Ishikawa (cell line): Measurements from ENCODE around the gene SLC12A7.

Experiments used
- CEBPB ChIP-seq: IDR thresholded peaks from 2 replicates; pipeline ENCODE4 v1.6.1; 2012
- CREB1 ChIP-seq: IDR thresholded peaks from 2 replicates; pipeline ENCODE4 v1.6.1; 2012; ENCODE audit warnings: low read depth
- EGR1 ChIP-seq: IDR thresholded peaks from 2 replicates; pipeline ENCODE4 v1.6.1; 2012
- EP300 ChIP-seq: IDR thresholded peaks from 2 replicates; pipeline ENCODE4 v1.6.1; 2012; ENCODE audit warnings: borderline replicate concordance
- FOXM1 ChIP-seq: IDR thresholded peaks from 2 replicates; pipeline ENCODE4 v1.6.1; 2012; ENCODE audit warnings: low read depth, borderline replicate concordance
- NFIC ChIP-seq: IDR thresholded peaks from 2 replicates; pipeline ENCODE4 v1.6.1; 2012
- RAD21 ChIP-seq: IDR thresholded peaks from 2 replicates; pipeline ENCODE4 v1.6.1; 2012; ENCODE audit warnings: low read depth
- TAF1 ChIP-seq: IDR thresholded peaks from 2 replicates; pipeline ENCODE4 v1.6.1; 2012; ENCODE audit warnings: low read depth, mild to moderate bottlenecking
- TCF12 ChIP-seq: IDR thresholded peaks from 2 replicates; pipeline ENCODE4 v1.6.1; 2012; ENCODE audit warnings: low read depth
- TEAD4 ChIP-seq: IDR thresholded peaks from 2 replicates; pipeline ENCODE4 v1.6.1; 2012
- YY1 ChIP-seq: IDR thresholded peaks from 2 replicates; pipeline ENCODE4 v1.6.1; 2012; ENCODE audit warnings: low read depth
- ZBTB7A ChIP-seq: IDR thresholded peaks from 2 replicates; pipeline ENCODE4 v1.6.1; 2012; ENCODE audit warnings: low read depth
- TF ChIP-seq, protein P1 (sequence below): IDR thresholded peaks from 2 replicates; pipeline ENCODE4 v1.6.1; 2012; ENCODE audit warnings: low read depth, mild to moderate bottlenecking
- TF ChIP-seq, protein P2 (sequence below): IDR thresholded peaks from 2 replicates; pipeline ENCODE4 v1.6.1; 2012
- TF ChIP-seq, protein P3 (sequence below): IDR thresholded peaks from 2 replicates; pipeline ENCODE4 v1.6.1; 2012

Gene SLC12A7

DNA sequence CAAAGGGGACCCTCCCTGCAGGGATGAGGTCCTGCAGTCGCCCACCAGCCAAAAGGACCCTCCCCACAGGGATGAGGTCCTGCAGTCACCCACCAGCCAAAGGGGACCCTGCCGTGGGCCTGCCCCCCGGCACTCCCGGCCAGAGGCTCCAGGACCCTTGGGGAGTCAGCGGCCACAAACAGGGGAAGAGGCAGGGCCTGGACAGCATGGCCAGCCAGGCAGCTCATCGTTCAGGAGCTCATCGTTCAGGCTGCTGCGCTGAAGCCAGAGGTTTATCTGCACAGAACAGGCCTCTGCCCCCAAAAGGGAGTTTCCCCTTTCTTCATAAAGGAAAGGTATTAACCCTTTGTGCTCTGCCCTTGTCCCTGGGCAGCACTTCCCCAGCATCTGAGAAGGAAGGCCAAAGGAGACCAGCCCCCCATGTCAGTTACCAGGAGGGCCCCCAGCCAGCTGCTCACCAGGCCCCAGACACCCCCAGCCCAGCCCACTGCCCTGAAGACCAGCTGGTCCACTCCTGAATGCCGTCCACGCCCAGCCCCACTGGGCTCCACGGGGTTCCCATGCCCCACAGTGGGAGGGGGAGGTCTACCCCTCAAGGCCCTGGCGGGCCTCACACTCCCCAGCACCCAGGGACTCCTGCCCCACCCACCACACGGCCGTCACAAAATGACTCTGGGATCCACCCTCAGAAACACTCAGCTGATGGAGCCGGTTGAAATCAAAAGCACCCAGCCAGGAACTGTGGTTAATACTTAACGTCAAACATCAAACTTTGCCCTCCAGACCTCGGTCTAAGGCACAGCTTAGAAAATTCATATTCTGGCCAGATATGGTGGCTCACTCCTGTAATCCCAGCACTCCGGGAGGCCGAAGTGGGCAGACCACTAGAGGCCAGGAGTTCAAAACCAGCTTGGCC is 6.3 kb downstream of the SLC12A7 start:
- TF ChIP-seq, protein P1, sequence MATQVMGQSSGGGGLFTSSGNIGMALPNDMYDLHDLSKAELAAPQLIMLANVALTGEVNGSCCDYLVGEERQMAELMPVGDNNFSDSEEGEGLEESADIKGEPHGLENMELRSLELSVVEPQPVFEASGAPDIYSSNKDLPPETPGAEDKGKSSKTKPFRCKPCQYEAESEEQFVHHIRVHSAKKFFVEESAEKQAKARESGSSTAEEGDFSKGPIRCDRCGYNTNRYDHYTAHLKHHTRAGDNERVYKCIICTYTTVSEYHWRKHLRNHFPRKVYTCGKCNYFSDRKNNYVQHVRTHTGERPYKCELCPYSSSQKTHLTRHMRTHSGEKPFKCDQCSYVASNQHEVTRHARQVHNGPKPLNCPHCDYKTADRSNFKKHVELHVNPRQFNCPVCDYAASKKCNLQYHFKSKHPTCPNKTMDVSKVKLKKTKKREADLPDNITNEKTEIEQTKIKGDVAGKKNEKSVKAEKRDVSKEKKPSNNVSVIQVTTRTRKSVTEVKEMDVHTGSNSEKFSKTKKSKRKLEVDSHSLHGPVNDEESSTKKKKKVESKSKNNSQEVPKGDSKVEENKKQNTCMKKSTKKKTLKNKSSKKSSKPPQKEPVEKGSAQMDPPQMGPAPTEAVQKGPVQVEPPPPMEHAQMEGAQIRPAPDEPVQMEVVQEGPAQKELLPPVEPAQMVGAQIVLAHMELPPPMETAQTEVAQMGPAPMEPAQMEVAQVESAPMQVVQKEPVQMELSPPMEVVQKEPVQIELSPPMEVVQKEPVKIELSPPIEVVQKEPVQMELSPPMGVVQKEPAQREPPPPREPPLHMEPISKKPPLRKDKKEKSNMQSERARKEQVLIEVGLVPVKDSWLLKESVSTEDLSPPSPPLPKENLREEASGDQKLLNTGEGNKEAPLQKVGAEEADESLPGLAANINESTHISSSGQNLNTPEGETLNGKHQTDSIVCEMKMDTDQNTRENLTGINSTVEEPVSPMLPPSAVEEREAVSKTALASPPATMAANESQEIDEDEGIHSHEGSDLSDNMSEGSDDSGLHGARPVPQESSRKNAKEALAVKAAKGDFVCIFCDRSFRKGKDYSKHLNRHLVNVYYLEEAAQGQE, result no peak
- TF ChIP-seq YY1 (no peak), EGR1 (no peak), TCF12 (no peak), EP300 (no peak), RAD21 (no peak), CREB1 (no peak), TAF1 (no peak), TEAD4 (no peak), NFIC (no peak), FOXM1 (no peak), CEBPB (no peak), ZBTB7A (no peak)
- TF ChIP-seq, protein P2, sequence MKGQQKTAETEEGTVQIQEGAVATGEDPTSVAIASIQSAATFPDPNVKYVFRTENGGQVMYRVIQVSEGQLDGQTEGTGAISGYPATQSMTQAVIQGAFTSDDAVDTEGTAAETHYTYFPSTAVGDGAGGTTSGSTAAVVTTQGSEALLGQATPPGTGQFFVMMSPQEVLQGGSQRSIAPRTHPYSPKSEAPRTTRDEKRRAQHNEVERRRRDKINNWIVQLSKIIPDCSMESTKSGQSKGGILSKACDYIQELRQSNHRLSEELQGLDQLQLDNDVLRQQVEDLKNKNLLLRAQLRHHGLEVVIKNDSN, result no peak
- TF ChIP-seq, protein P3, sequence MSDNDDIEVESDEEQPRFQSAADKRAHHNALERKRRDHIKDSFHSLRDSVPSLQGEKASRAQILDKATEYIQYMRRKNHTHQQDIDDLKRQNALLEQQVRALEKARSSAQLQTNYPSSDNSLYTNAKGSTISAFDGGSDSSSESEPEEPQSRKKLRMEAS, result no peak

DNA sequence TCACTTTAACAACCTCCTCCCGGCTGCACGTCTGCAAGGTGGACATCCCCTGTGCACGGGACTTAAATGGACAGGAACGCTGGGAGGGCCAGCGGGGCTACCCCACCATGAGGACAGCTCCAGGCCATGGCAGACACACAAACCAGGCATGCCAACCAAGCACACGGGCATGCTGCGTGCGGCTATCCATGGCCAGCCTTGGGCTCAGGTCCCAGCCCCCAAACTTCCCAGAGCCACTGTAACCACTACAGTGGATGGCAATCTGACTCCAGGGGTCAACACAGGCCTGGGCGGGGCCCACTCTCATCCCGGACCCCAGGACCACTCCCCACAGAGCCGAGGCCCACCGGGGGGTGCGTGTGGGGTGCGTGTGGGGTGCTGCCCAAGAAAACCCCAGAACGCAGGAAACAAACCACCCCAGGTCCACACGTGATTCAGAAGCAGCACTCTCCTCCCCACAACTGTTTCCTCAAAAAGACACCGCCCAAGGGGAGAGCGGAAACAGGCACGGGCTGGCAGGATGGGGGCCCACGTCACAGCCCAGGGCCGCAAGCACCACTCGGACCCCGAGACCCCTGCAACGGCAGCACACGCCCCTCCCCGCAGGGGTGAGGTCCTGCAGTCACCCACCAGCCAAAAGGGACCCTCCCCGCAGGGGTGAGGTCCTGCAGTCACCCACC is 7.4 kb downstream of the SLC12A7 start:
- no peak for TF ChIP-seq CREB1
- no peak for TF ChIP-seq YY1
- TF ChIP-seq, protein P3, result no peak
- TF ChIP-seq TAF1, result no peak
- TF ChIP-seq NFIC, result no peak
- TF ChIP-seq, protein P2, result no peak

DNA sequence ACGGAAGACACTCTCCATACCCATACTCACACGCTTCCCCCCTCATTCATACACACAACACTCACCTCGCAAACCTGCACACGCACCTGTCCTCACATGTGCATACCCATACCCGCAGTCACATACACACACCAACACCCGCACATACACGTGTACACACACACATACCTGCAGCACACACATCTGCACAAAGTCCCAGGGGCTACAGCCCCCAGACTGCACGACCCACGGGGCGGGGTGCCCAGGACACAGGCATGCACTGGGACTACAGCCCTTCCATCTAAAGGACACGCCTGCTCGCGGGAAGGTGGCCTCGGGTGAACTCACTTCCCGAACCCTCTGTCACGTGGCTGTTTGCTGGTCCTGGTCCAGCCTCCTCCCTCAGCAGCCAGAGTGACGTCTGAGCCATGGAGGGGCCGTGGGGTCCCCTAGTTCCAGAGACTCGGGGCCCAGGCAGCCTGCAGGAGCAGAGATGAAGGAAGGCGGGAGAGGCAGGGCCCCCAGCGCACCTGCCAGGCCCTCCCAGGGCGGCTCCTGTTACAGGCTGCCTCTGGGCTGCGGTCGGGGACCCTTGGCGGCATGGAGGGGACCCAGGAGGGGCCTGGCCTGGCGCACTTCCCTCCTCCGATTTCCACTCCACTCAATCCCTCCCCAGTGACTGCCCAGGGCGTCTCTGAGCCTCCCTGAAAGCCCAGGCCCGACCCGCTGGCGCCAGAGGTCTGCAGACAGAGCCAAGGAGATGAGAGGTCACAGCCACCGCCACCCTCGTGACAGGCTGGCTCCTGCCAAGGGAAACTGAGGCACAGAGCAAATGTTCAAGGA is 8.1 kb downstream of the SLC12A7 start:
- TF ChIP-seq, protein P2, result no peak
- TF ChIP-seq NFIC (no peak), TCF12 (no peak), YY1 (no peak), RAD21 (no peak), CREB1 (no peak), EP300 (no peak), TEAD4 (no peak), CEBPB (no peak), FOXM1 (no peak), TAF1 (no peak), ZBTB7A (no peak), EGR1 (no peak)
- TF ChIP-seq, protein P3, result no peak
- TF ChIP-seq, protein P1, result no peak

DNA sequence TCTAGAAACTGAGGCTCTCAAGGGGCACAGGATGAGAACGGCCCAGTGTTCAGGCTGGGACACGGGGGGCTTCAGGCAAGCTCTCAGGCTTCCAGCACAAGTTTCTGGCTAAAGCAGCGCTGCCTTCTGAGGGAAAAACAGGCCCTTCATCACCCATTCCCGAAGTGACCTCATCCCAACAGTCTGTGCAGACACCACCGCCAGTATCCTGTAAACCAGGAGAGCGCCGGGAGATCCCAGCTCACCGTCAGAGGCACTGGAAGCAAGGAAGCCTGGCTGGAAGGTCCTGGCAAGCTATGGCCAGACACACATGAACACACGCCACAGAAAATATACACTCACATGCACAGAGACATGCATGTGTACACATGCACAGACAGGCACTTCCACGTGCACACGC is 8.8 kb downstream of the SLC12A7 start:
- TF ChIP-seq ZBTB7A (no peak), EGR1 (no peak), RAD21 (no peak), TCF12 (no peak), NFIC (no peak), YY1 (no peak), TEAD4 (no peak), CREB1 (no peak), FOXM1 (no peak), CEBPB (no peak), EP300 (no peak)
- TF ChIP-seq, protein P1, result no peak
- TF ChIP-seq, protein P3, result no peak
- TF ChIP-seq, protein P2, result no peak
